ENCODE results near the gene NIM1K.

- TF ChIP-seq CTCF (IDR thresholded peaks at IDR 0.05; ENCODE audit: insufficient read depth, low read length): no peak
- no peak for TF ChIP-seq POLR2AphosphoS5 (IDR thresholded peaks at IDR 0.05; ENCODE audit: low read depth)
Measured at GRCh38 chr5:43155394-43156096, 36.5 kb upstream of the NIM1K start.

Measured in HL-60 (cell line).